HT-29 (cell line): ENCODE results near the gene SLC35A2. TPM values are rescaled to one million over a fixed set of nuclear protein-coding genes. Genes with fewer than 3 reads are reported as not detected.

Experiments
- DNase-seq: peaks from one replicate; pipeline ENCODE4 v3.0.0-alpha.2; 2015; ENCODE audit warnings: low spot score
- total RNA-seq: library from RNA; depleted of rRNA; stranded (reverse); fragments of >200 nt; shearing (Covaris generic); gene quantifications from 2 replicates; pipeline ENCODE4 v1.2.3, GENCODE V29; 2014

The SLC35A2 gene
- total RNA-seq, 1 experiment from 2014 or later: 75.0 TPM

DNA sequence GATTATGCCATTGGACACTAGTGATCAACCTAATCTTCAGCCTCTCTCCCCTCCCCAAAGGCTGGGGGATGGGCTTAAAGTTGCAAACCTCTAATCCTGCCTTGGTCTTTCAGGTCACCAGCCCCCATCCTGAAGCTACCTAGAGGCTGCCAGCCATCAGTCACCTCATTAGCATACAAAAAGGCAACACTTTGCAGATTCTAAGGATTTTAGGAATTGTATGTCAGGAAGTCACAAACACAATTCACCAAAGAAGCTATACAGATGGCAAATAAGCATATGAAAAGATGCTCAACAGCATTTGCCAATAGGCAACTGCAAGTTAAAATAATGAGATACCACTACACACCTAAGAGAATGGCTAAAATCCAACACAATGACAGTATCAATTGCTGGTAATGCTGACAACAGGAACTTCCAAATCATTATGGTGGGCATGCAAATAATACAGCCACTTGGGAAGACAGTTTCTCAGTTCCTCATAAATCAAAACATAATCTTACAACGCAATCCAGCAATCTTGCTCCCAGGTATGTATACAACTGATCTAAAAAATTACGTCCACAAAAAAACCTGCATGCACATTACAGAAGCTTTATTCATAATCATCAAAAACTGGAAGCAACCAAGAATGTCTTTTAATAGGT lies 16.4 kb upstream of the SLC35A2 start:
- no peak for DNase-seq

- no peak for DNase-seq
These were observed 15.7 kb upstream of the SLC35A2 start for GRCh38 chrX:48927123-48927522.

- DNase-seq: no peak
These were observed 12.8 kb upstream of the SLC35A2 start for GRCh38 chrX:48924270-48924669.

DNA sequence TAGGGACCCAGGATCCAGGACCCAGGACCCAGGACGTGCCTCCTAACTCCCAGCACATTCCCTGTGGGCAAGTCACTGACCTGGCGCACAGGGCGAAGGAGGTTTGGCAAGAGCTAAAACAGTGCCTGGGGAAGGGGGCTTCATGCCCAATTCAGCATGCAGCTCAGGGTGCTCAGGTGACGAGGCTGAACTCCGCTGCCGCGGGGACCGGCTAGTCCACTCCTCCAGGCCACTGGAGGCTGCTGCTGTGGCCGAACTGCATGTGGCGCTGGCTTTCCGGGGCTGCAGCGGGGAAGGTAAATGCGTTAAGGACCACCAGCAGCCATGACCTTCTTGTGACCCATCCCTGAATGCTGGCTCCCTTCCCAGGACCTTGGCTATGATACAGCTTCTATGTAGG lies 12.3 kb upstream of the SLC35A2 start:
- DNase-seq: no peak

GRCh38 chrX:48920718-48921104 lies 9.3 kb upstream of the SLC35A2 start:
- no peak for DNase-seq

DNA sequence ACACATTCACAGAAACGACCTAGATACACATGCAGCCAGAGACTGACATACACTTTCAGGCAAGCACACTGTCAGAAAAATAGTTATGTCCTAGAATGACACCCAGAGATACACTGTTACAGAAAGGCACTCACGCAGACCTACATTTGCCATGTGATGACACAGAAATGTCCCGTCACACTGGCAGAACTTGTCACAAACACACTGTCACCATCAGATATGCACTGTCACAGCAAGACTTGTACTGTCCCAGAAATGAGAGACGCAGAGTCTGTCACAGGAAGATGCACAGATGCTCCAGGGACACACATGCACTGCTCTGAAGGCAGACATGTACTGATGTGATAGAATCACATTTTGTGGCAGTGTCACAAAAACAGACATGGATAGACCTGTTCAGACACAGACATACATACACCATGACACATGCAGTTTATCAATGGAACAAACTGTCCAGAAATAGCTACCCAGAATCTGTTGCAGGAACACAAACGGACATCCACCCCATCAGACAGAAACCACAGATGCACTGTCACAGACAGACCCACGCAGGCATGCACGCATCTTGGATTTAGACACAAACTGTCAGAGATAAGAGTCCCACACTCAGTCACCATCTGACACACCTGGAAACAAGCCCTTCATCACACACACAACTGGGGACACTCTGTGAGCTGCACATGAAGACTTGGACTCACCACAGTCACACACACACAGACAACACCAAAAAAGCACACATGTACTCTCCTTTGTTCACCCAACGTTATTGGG lies 8.7 kb upstream of the SLC35A2 start:
- no peak for DNase-seq

- DNase-seq: no peak
These were observed 8.0 kb upstream of the SLC35A2 start for GRCh38 chrX:48919360-48919841.

DNA sequence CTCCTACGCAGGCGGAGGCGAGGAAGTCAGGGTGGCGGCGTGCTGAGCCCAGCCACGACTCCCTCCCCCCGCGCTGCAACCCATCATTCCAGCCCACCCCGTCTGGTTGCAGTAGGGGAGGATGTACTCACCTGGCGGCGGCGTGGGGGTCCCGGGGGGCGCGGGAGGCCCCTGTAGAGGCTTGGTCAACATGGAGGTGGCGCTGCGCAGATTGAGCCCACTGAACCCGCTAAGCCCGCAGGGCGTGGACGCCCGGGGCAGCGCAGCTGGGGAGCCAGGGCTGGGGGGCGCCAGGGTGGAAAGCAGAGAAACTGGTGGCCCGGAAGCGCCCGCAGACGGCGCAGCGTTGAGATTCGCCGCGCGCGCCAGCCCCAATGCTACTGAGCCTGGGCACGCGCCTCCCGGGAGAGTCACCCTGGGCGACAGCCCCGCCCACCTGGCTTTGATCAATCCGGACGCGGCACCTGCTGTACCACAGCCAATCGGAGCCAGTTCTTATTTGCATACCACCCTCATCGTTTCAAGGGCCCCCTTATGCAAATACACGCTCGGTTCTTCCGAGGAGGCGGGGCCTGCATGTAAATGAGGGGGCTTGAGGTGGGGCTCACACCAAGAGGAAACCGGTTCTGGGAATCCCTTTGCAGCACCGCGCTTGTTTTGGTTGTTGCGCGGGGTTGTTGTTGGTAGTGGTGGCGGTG lies 7.3 kb upstream of the SLC35A2 start, which contains the start of gene PIM2:
Gene PIM2 (minus strand): TSS at position 382 of the 698 bp plus-strand sequence. CDS start 190 bp downstream, at position 192.
- DNase-seq: peak; percentile 90

DNA sequence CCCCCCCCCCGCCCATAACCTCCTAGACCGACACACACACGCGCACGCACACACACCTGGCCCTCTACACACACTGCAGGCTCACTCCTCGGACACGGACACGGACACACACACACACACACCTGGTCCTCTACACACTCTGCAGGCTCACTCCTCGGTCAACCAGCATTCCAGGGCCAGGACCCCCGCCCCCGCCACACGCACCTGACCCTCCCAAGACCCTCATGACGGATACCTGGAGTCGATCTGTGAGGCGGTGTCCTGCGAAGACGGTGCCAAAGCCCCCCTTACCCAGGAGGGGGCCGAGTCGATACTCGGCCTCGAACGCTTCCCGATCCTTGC lies 6.8 kb upstream of the SLC35A2 start:
- no peak for DNase-seq

DNA sequence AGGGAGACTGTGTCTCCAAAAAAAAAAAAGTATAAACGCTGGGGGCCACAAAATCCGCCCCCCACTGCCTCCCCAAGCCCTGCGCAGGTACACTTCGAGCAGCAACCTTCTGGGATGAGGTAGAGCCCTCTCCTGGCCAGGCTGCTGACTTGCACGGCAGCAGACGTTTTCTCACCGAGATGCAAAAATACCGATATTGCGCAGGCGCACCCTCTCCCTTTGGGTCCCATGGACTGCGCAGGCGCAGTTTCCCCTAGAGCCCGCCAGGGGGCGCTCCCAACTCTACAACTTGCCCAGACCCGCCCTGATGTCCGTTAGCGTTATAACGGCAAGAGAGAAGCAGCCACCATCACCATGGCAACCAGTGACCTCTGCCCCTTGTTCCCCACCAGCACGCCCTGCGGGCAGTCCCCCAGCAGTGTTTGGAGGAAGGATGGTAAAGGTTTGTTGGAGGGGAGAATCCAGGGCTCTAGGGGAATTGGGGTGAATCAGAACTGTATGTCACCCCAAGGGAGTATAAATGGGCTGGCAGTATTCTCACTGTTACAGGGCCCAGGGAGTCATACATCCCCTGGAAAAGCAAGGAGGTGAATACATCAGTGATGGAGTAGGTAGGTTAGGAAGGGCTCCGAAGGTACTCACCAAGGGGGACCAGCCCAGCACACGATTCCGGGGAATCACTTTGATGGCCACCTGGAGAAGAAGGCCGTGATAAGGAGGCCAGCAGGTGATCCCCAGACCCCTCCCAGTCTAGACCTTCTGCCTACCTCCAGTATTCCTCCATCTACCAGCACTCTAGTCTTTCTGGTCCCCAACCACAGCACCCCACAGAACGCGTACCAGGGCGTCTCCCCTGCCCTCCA lies 5.9 kb upstream of the SLC35A2 start:
- peak; percentile 93 for DNase-seq

- DNase-seq: no peak
These were observed 3.4 kb upstream of the SLC35A2 start for GRCh38 chrX:48914593-48915493.

- DNase-seq: no peak
These were observed 2.3 kb upstream of the SLC35A2 start for GRCh38 chrX:48913605-48914366.

GRCh38 chrX:48910926-48911411 lies 477 bp downstream of the SLC35A2 start:
- DNase-seq: peak; percentile 48

DNA sequence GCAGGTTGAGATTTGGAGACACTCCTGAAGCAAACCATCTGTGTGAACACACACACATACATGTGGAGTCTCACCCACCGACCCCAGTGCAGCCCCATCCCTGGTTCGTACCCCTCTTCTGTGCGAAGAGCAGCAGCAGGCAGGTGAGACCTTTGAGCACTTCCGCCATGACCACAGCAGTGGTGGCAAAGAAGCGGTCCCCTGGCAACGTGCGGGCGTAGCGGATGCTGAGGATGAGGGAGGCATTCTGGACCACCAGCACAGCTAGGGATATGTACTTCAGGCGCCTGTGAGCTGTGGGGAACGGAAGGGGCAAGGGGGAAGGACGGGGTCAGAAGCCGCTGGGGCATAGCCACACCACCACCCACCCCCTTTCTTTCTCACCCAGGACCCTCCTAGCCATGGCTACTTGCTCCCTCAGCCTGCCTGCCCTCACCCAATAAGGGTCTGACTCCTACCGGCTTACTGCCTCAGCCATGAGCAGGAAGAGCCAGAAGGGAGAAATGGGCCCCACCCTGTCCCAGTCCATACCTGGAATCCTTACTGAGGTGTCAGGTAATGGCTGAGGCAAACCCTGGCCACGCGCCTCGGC lies 1.6 kb downstream of the SLC35A2 start:
- no peak for DNase-seq

- DNase-seq: no peak
These were observed 2.8 kb downstream of the SLC35A2 start for GRCh38 chrX:48908600-48908999.

GRCh38 chrX:48905090-48905790 lies 6.2 kb downstream of the SLC35A2 start:
- DNase-seq: no peak

DNA sequence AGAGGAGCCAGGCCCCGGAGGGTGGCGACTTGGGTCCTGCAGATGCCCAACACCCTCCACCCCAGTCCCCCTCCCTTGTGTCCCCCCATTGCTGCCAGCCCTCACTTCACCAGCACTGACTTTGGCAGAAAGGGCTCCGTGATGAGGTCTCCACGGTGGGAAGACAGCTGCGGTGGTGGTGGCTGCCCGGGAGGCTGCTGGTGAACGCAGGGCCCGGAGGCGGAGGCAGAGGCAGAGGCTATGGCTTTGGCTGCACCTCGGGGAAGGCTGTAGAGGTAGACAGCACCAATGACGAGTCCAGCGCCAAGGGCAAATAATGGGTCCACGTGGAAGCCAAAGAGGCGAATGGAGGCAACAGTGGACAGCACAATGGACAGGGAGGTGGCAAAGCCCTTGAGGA lies 6.8 kb downstream of the SLC35A2 start:
- no peak for DNase-seq

- DNase-seq: no peak
These were observed 7.3 kb downstream of the SLC35A2 start for GRCh38 chrX:48904180-48904579.
